ENCODE measurements around the gene XRRA1. TPM values are rescaled to one million over a fixed set of nuclear protein-coding genes. Genes with fewer than 3 reads are reported as not detected.

The XRRA1 gene
- total and polyA plus RNA-seq, 3 donors from 2014 or later = 58.4 to 137 (median 74.0) TPM

DNA sequence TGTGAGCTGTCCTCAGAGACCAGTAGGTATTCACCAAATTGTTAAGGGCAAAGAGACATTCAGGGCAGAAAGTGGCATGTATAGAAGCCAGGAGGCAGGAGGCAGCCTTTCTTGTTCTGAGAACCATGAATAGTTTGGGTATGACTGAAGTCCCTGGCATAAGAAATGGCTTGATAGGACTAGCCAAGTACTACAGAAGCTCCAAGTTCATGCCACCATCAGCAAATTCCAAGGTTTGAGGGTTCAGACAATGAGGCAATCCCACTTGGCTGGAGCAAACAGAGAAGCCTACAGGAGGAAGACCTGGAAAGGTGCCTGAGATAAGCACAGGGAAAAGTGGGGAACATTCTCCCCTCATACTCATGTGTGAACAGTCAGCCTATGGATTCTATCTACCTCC is 25.8 kb downstream of the XRRA1 start:
- no peaks in the 10 kb centered on the region for H3K27me3 ChIP-seq
- H3K4me3 ChIP-seq = no peak overlapping the region
- H3K36me3 ChIP-seq (ENCODE audit: low read depth, missing control alignments) = no peaks in the 10 kb centered on the region
- DNase-seq = no peak
- H3K27ac ChIP-seq = no peak overlapping the region
- no peak for TF ChIP-seq POLR2A (IDR thresholded peaks at IDR 0.05)
- TF ChIP-seq, protein P1, sequence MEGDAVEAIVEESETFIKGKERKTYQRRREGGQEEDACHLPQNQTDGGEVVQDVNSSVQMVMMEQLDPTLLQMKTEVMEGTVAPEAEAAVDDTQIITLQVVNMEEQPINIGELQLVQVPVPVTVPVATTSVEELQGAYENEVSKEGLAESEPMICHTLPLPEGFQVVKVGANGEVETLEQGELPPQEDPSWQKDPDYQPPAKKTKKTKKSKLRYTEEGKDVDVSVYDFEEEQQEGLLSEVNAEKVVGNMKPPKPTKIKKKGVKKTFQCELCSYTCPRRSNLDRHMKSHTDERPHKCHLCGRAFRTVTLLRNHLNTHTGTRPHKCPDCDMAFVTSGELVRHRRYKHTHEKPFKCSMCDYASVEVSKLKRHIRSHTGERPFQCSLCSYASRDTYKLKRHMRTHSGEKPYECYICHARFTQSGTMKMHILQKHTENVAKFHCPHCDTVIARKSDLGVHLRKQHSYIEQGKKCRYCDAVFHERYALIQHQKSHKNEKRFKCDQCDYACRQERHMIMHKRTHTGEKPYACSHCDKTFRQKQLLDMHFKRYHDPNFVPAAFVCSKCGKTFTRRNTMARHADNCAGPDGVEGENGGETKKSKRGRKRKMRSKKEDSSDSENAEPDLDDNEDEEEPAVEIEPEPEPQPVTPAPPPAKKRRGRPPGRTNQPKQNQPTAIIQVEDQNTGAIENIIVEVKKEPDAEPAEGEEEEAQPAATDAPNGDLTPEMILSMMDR (IDR thresholded peaks at IDR 0.05) = no peak
- intact Hi-C loops (cut with DNase I; ENCODE audit: low total_unique reads) = no loop called here
- H3K9me3 ChIP-seq = no peaks in the 10 kb centered on the region
- H3K4me1 ChIP-seq = no peaks in the 10 kb centered on the region

DNA sequence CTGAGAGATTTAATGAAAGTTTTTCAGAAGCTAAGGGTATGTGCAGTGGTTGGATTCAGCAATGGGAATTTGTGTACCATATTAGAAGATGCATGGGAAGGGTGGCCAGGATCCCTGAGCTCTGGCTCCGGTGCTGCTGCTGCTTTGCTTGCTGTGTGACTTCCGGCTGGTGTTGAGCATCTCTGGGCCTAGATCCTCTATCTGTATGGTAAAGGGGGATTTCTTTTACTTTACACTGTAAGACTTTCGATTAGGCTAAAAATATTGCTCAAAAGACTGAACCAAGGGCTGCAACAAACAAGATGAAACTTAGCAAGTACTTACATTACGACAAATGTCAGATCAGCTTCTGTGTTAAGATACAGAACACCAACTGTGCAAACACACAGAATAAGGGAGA is 39.1 kb downstream of the XRRA1 start:
- H3K36me3 ChIP-seq (ENCODE audit: low read depth, missing control alignments) = no peaks in the 10 kb centered on the region
- no peak overlapping the region for H3K27ac ChIP-seq
- TF ChIP-seq, protein P1 (IDR thresholded peaks at IDR 0.05) = no peak
- TF ChIP-seq POLR2A (IDR thresholded peaks at IDR 0.05) = no peak
- intact Hi-C loops (cut with DNase I; ENCODE audit: low total_unique reads) = no loop called here
- H3K27me3 ChIP-seq = no peaks in the 10 kb centered on the region
- WGBS, 2 donors = 72 to 79% methylated on average over 4 of the region's 4 CpGs
- no peaks in the 10 kb centered on the region for H3K9me3 ChIP-seq
- no peak overlapping the region for H3K4me3 ChIP-seq
- no peaks in the 10 kb centered on the region for H3K4me1 ChIP-seq
- no peak for DNase-seq

DNA sequence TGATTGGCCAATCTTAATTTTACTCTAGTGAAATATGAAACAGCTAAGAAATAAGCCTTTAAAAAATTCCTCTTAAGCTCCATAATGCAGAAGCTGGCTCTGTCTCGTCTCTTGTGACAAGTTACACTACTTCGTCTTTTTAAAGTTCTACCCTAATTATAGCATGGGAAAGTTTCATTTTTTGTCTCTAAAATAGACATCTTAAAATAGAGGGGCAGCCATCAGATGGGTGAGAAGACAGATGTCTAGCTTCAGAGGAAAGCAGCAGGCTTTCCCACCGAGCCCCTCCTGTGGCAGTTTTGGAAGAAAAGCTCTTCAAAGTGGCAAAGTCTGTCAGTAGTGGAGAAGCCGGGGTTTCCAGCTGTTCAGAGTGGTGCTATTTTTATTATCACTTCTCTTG is 39.5 kb downstream of the XRRA1 start:
- H3K4me3 ChIP-seq = no peak overlapping the region
- no peak for DNase-seq
- no peaks in the 10 kb centered on the region for H3K27me3 ChIP-seq
- no peaks in the 10 kb centered on the region for H3K9me3 ChIP-seq
- H3K4me1 ChIP-seq = no peaks in the 10 kb centered on the region
- no peaks in the 10 kb centered on the region for H3K36me3 ChIP-seq (ENCODE audit: low read depth, missing control alignments)
- no peak for TF ChIP-seq POLR2A (IDR thresholded peaks at IDR 0.05)
- TF ChIP-seq, protein P1 (IDR thresholded peaks at IDR 0.05) = no peak
- H3K27ac ChIP-seq = no peak overlapping the region
- WGBS, 2 donors = 65 to 72% methylated on average over 4 of the region's 4 CpGs
- intact Hi-C loops (cut with DNase I; ENCODE audit: low total_unique reads) = no loop called here

DNA sequence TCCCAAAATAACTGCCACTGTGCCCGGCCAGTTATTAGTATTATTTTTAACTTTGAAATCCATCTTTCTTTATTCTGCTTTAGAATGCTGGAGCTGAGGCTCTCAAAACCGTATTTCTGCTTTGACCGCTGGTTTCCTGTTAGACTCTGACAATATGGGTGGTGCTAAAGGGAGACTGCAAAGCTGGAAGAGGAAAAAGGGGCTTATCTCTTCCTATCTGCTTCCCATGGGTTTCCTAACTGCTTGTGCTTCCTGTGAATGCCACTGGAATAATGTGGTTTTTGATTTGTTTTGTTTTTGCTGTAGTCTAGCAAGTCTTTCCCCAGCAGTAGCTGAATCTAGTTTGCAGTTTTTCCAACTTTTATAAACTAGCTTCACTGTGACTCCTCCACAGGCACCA is 43.6 kb downstream of the XRRA1 start:
- intact Hi-C loops (cut with DNase I; ENCODE audit: low total_unique reads) = no loop called here
- no peaks in the 10 kb centered on the region for H3K9me3 ChIP-seq
- 69 to 74% methylated on average over 3 of the region's 3 CpGs for WGBS, 2 donors
- no peaks in the 10 kb centered on the region for H3K27me3 ChIP-seq
- H3K4me3 ChIP-seq = no peak overlapping the region
- TF ChIP-seq, protein P1 (IDR thresholded peaks at IDR 0.05) = no peak
- TF ChIP-seq POLR2A (IDR thresholded peaks at IDR 0.05) = no peak
- no peak overlapping the region for H3K27ac ChIP-seq
- no peak for DNase-seq
- no peaks in the 10 kb centered on the region for H3K36me3 ChIP-seq (ENCODE audit: low read depth, missing control alignments)
- no peaks in the 10 kb centered on the region for H3K4me1 ChIP-seq

DNA sequence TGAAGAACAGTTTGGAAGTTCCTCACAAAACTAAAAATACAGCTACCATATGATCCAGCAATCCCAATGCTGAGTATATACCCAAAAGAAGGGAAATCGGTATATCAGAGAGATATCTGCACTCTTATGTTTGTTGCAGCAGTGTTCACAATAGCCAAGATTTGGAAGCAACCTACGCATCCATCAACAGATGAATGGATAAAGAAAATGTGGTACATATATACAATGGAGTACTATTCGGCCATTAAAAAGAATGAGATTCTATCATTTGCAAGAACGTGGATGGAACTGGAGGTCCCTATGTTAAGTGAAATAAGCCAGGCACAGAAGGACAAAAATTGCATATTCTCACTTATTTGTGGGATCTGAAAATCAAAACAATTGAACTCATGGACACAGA is 46.5 kb downstream of the XRRA1 start:
- TF ChIP-seq, protein P1 (IDR thresholded peaks at IDR 0.05) = no peak
- TF ChIP-seq POLR2A (IDR thresholded peaks at IDR 0.05) = no peak

More for the DNA sequence above, 46.5 kb downstream of the XRRA1 start:
- DNase-seq = no peak
- H3K36me3 ChIP-seq (ENCODE audit: low read depth, missing control alignments) = no peaks in the 10 kb centered on the region
- WGBS, 2 donors = 96 to 97% methylated on average over 4 of the region's 4 CpGs
- H3K4me1 ChIP-seq = no peaks in the 10 kb centered on the region
- intact Hi-C loops (cut with DNase I; ENCODE audit: low total_unique reads) = no loop called here
- H3K27me3 ChIP-seq = no peaks in the 10 kb centered on the region
- no peak overlapping the region for H3K4me3 ChIP-seq
- H3K27ac ChIP-seq = no peak overlapping the region
- no peaks in the 10 kb centered on the region for H3K9me3 ChIP-seq
